Measurements from ENCODE around the gene MAGI3.
"Not testable (repeated sequence)": the region's sequence is repeated elsewhere in the genome, so short reads cannot be mapped to it uniquely, and the experiment has no call there.

MAGI3 gene

GRCh38 chr1:113396102-113396501 lies 5.8 kb downstream of the MAGI3 start:
- H3K4me3 ChIP-seq (ENCODE audit: low read depth, low read length), result no peak overlapping the region
- DNase-seq (ENCODE audit: low read depth), result no peak

DNA sequence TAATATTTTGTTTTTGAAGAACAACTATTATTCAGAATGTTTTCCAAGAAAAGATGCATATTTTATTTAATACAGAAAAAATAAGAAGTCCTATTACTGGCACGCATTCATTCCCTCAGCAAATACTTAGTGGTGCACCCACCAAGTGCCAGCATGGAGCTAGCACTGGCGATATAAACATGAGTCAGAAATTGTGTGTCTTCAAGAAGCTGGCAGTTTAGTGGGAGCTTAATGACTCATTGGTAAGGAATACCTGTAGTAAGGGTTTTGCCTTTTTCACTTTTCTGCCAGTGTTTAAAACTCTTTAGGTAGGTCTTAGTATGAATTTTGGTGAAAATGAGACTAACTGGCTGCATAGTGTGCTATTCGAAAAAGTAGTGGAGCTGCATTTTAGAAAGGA lies 6.3 kb downstream of the MAGI3 start:
- no peak overlapping the region for H3K4me3 ChIP-seq (ENCODE audit: low read depth, low read length)
- peak; percentile 44 for DNase-seq (ENCODE audit: low read depth)

GRCh38 chr1:113399062-113399583 lies 8.8 kb downstream of the MAGI3 start:
- no peak overlapping the region for H3K4me3 ChIP-seq (ENCODE audit: low read depth, low read length)
- no peak for DNase-seq (ENCODE audit: low read depth)

GRCh38 chr1:113401067-113401466 lies 10.8 kb downstream of the MAGI3 start:
- no peak for DNase-seq (ENCODE audit: low read depth)
- H3K4me3 ChIP-seq (ENCODE audit: low read depth, low read length), result no peak overlapping the region

GRCh38 chr1:113401728-113402127 lies 11.4 kb downstream of the MAGI3 start:
- DNase-seq (ENCODE audit: low read depth), result no peak
- H3K4me3 ChIP-seq (ENCODE audit: low read depth, low read length), result no peak overlapping the region

DNA sequence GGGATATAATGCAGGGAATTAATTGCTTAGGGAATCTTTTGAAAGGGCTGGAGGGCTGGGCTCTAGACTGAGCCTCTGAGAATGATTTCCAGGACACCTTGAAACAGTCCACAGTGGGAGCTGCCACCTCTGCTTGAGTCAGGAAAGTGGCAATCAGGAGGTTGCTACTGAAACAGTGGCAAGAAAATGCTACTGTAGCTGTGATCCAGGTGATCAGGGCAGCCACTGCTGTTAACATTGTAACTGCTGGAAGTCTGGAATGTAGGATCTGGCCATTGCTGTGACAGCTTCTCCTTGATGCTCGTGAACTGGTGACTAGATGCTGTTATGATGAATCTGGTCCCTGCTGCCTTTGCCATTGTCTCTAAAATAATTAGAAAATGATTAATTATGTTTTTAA lies 12.8 kb downstream of the MAGI3 start:
- DNase-seq (ENCODE audit: low read depth), result no peak
- H3K4me3 ChIP-seq (ENCODE audit: low read depth, low read length), result no peak overlapping the region

DNA sequence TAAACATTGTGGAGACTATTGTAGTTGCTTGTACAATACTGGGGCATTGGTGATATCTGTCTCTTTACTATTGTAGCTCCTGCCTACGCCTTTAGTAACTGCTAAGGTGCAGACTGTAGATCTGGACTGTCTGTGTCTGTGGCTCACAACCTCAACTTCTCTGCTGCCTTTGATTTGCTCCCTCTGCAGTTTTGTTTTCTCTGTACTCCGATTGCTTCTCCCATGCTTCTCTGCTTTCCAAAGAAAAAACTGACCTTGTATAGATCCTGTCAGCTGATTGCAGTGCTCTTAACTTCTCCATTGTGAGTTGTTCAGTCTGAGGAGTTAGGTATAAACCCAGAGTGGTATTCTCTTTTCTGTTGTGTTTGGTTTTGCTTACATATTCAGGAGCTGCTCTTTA lies 15.3 kb downstream of the MAGI3 start:
- DNase-seq (ENCODE audit: low read depth), result no peak

GRCh38 chr1:113406149-113406548 lies 15.8 kb downstream of the MAGI3 start:
- DNase-seq (ENCODE audit: low read depth); H3K4me3 ChIP-seq (ENCODE audit: low read depth, low read length): not testable (repeated sequence)

More for the DNA sequence above, 15.3 kb downstream of the MAGI3 start:
- H3K4me3 ChIP-seq (ENCODE audit: low read depth, low read length), result no peak overlapping the region

DNA sequence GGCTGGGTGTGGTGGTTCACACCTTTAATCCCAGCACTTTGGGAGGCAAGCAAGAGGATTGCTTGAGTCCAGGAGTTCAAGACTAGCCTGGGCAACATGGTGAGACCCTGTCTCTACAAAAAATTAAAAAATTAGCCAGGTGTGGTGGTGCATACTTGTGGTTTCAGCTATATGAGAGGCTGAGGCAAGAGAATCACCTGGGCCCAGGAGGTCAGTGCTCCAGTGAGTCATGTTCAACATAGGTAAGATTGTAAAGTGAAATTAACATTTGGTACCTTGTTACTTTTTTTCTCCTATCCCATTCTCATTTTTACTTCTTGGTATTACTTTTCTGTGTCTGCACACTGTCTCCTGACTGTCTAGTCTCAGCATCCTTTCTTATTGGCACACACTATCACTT lies 19.0 kb downstream of the MAGI3 start:
- DNase-seq (ENCODE audit: low read depth), result no peak
- no peak overlapping the region for H3K4me3 ChIP-seq (ENCODE audit: low read depth, low read length)

DNA sequence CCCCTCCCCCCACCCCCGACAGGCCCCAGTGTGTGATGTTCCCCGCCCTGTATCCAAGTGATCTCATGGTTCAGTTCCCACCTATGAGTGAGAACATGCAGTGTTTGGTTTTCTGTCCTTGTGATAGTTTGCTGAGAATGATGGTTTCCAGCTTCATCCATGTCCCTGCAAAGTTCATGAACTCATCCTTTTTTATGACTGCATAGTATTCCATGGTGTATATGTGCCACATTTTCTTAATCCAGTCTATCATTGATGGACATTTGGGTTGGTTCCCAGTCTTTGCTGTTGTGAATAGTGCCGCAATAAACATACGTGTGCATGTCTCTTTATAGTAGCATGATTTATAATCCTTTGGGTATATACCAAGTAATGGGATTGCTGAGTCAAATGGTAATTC lies 21.7 kb downstream of the MAGI3 start:
- not testable (repeated sequence) for DNase-seq (ENCODE audit: low read depth)

GRCh38 chr1:113415310-113416070 lies 25.2 kb downstream of the MAGI3 start:
- H3K4me3 ChIP-seq (ENCODE audit: low read depth, low read length), result no peak overlapping the region
- no peak for DNase-seq (ENCODE audit: low read depth)

More for the DNA sequence above, 21.7 kb downstream of the MAGI3 start:
- not testable (repeated sequence) for H3K4me3 ChIP-seq (ENCODE audit: low read depth, low read length)

DNA sequence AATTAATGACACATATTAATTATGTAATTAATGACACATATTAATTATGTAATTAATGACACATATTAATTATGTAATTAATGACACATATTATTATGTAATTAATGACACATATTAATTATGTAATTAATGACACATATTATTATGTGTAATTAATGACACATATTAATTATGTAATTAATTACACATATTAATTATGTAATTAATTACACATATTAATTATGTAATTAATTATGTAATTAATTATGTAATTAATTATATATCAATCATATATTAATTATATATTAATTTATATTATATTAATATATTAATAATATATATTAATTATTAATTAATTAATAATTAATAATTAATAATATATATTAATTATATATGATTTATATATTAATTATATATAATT lies 25.8 kb downstream of the MAGI3 start:
- not testable (repeated sequence) for DNase-seq (ENCODE audit: low read depth); H3K4me3 ChIP-seq (ENCODE audit: low read depth, low read length)

DNA sequence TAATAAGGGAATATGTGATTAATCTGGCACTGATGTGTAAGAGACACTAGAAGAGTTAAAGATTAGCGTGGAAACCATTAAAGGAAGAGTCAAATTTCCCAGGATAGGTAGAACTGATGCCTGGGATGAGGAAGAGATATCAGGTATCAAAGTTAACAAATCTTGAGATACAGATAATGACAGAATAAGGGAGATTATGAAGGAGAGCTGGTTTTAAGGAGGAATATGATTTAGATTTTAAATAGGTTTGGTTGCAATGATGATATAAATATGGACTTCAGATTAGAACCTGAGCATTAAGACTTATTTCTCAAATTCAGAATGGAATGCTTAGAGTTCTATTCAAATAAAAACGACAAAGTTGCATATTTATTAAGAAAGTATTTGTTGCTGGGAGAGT lies 26.2 kb downstream of the MAGI3 start:
- DNase-seq (ENCODE audit: low read depth), result no peak
- H3K4me3 ChIP-seq (ENCODE audit: low read depth, low read length), result no peak overlapping the region

DNA sequence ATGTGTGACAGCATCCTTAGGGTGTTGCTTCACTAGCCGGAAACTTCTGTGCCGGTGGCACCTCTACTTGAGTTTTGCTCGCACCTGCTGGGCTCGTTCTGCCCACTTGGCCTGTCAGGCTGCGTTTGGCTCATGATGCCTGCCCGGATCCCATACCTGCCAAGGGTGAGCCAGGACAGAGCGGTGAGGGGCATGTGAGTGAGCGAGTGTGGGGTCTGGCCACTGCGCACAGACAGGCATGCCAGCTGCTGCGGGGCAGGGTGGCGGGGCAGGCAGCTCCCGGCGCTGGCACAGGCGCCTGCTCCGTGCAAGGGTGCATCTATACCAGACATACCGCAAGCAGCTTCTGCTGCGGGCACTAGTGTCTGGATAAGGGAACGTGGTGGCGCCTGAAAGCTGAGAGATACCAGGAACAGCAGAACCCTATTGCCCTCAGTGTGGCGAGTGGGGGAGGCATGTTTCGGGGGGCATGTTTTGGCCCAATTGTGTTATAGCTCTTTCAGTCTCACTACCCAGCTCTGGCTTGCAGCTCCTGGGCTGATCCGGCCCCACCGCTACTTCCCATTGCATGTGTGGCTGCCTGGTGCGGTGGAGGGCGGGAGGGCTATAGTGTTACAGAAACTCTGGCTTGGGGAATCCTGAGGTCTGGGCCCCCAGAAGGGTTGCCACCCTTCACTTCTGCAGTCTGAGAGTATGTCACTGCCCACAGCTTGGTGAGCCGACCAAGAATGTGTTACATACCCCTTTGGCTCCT lies 32.2 kb downstream of the MAGI3 start:
- no peak overlapping the region for H3K4me3 ChIP-seq (ENCODE audit: low read depth, low read length)
- no peak for DNase-seq (ENCODE audit: low read depth)

DNA sequence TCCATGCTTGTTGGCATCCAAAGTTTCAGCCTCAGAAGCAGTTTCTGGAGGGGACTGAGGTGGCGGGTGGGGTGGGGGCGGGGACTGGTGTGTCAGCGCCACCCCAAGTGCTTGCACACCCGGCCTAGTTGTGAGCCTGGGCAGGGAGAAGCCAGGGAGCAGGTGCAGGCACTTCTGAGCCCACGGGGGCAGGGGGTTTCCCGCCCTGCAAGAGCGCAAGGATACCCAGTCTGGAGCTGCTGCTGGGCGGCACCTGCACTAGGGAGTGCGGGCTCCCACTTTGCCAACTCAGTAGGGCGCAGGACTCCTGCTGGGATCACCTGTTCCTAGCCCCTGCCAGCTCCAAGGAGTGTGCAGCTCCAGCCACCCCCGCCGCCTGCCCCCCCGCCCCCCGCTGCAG lies 33.5 kb downstream of the MAGI3 start:
- no peak for DNase-seq (ENCODE audit: low read depth)
- no peak overlapping the region for H3K4me3 ChIP-seq (ENCODE audit: low read depth, low read length)

GRCh38 chr1:113429461-113430153 lies 39.3 kb downstream of the MAGI3 start:
- H3K4me3 ChIP-seq (ENCODE audit: low read depth, low read length), result no peak overlapping the region
- no peak for DNase-seq (ENCODE audit: low read depth)

DNA sequence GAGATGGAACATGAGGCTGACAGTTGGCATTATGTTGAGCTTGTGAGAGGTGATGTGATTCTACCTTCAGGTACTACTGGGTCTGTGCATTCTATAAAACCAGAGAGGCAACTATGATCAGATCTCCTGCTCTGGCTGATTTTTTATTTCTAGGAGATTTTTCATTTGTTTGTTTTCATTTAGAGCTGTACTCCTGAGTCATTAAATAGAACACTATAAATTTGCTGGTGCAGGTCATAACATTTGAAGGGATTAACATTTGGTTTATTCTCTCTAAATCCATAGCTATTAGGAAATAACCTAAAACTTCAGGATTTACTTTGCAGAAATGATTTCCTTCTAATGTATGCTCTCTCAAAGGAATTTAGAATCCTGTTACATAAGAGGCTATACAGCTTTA lies 42.9 kb downstream of the MAGI3 start:
- H3K4me3 ChIP-seq (ENCODE audit: low read depth, low read length), result no peak overlapping the region
- no peak for DNase-seq (ENCODE audit: low read depth)

DNA sequence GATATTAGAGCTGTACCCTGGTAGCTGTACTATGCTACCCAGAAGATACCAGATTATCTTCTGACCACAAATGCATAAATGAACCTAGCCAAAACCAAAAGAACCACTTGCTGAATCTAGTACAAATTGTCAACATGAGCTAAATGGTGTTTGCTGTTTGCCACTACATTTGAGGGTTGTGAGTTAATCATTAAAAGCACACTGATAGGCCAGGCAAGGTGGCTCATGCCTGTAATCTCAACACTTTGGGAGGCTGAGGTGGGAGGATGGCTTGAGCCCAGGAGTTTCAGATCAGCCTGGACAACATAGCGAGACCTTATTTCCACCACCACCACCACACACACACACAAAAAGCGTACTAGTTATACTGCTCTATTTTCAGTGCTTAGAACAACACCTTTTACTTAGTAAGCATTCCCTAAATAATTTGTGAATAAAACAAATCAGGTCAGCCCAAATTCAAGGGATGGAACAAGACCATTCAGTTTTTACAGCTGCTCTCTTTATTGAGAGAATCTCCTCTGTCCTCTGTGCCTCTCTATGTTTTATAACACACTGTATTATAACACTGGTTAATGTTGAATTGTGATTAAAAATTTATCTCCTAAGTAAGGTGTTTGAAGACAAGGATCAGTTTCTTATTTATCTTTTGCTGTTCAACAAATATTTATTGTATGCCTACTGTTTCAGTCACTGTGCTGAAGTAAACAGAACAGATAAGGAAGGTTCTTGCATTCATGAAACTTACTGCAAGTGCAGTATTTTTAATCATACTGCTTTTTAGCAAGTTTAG lies 44.0 kb downstream of the MAGI3 start:
- H3K4me3 ChIP-seq (ENCODE audit: low read depth, low read length), result no peak overlapping the region
- no peak for DNase-seq (ENCODE audit: low read depth)

GRCh38 chr1:113434874-113435175 lies 44.5 kb downstream of the MAGI3 start:
- DNase-seq (ENCODE audit: low read depth), result no peak

More at GRCh38 chr1:113434874-113435175, 44.5 kb downstream of the MAGI3 start:
- no peak overlapping the region for H3K4me3 ChIP-seq (ENCODE audit: low read depth, low read length)
